ENCODE measurements around the gene CNNM1. TPM values are rescaled to one million over a fixed set of nuclear protein-coding genes. Genes with fewer than 3 reads are reported as not detected.
A peak's percentile ranks its signal among the peaks of the same experiment; 100 is the strongest.

Gene CNNM1
- polyA plus RNA-seq, 6 donors from 2014 or later, result not detected

- Mint-ChIP-seq H3K4me3 (no peak overlapping the region), H3K4me1 (peaks cover 3 to 6% (median 4%) of the 10 kb centered on the region in 3 donors), H3K9me3 (no peaks in the 10 kb centered on the region), H3K27ac (peak overlapping the region in 2 of 6 donors; percentile 27 to 28), H3K36me3 (no peaks in the 10 kb centered on the region), H3K27me3 (peaks cover 0 to 6% (median 4%) of the 10 kb centered on the region in 3 donors)
- no peak for ATAC-seq (ENCODE audit: low read depth in 2 of 2)
- DNase-seq, result no peak
These were observed 62.2 kb downstream of the CNNM1 start for GRCh38 chr10:99391346-99391745.

- Mint-ChIP-seq H3K27me3 (peaks cover 0 to 4% (median 0%) of the 10 kb centered on the region in 3 donors), H3K4me1 (peaks cover 3 to 6% (median 4%) of the 10 kb centered on the region in 3 donors), H3K27ac (peak overlapping the region in 2 of 6 donors; percentile 21 to 92), H3K4me3 (no peak overlapping the region), H3K9me3 (no peaks in the 10 kb centered on the region), H3K36me3 (peaks cover 0 to 8% of the 10 kb centered on the region in 2 donors)
- ATAC-seq (ENCODE audit: low read depth in 2 of 2) (no peak), DNase-seq (no peak)
These were observed 63.9 kb downstream of the CNNM1 start for GRCh38 chr10:99393036-99393435.

GRCh38 chr10:99393683-99394082, 64.5 kb downstream of the CNNM1 start:
- no peaks in the 10 kb centered on the region for H3K9me3 Mint-ChIP-seq
- no peak for ATAC-seq (ENCODE audit: low read depth in 2 of 2)

DNA sequence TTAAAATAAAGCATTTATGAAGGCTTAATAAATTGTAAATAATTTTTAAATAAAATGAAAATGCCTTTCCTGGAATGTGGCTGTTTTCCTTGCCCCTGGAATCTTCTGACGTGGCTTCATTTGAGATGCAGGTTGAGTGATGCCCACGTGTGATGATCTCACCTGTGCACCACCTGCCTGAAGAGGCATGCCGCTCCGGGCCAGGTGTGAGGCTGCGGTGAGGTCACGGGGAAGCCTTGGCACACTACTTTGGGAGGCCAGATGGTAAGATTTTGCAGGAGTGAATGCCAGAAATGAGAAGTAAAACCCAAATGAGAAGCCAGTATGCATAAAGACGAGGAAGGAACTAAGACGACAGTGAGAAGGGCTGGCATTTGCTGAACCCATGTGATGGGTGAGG, 65.1 kb downstream of the CNNM1 start:
- Mint-ChIP-seq H3K36me3 (peaks cover 0 to 14% of the 10 kb centered on the region in 2 donors), H3K9me3 (no peaks in the 10 kb centered on the region), H3K27me3 (peaks cover 0 to 4% (median 0%) of the 10 kb centered on the region in 3 donors), H3K4me3 (no peak overlapping the region), H3K27ac (peak overlapping the region in 1 of 6 donors; percentile 90), H3K4me1 (peaks cover 3 to 6% (median 4%) of the 10 kb centered on the region in 3 donors)
- DNase-seq (no peak), ATAC-seq (ENCODE audit: low read depth in 2 of 2) (no peak)

More at GRCh38 chr10:99393683-99394082, 64.5 kb downstream of the CNNM1 start:
- DNase-seq, result no peak
- H3K4me3 Mint-ChIP-seq, result no peak overlapping the region
- H3K4me1 Mint-ChIP-seq, result peaks cover 3 to 6% (median 4%) of the 10 kb centered on the region in 3 donors
- H3K36me3 Mint-ChIP-seq, result peaks cover 0 to 9% of the 10 kb centered on the region in 2 donors
- no peak overlapping the region for H3K27ac Mint-ChIP-seq
- peaks cover 0 to 4% (median 0%) of the 10 kb centered on the region in 3 donors for H3K27me3 Mint-ChIP-seq

DNA sequence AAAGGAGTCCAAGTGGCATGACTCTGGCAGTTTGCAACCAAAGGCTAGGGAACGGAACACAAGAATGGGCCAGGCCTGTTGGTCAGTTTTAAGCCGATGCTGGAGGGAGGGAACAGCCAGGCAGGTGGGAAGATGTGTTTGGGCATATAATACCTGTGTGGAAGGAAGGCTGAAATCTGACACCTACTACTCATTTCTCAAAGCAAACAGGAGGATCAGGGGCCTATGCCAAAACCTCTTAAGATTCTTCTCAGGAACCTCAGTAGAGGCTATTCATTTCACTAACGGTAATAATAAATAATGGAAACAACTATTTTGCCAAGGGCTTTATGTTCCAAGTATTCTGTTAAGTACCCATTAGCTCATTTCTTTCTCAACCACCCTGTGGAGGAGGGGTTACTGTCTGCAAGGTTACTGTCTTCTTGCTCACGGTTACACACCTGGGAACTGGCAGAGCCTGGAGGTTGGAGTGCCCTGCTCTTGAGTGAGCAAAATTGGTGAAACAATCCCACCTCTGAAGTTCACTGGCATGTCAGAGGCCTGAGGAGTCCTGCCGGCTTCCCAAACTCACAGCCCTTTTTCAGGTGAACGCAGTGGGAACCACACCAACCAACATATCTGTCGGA, 65.7 kb downstream of the CNNM1 start:
- H3K4me1 Mint-ChIP-seq, result peaks cover 3 to 6% (median 4%) of the 10 kb centered on the region in 3 donors

GRCh38 chr10:99395750-99396445, 66.7 kb downstream of the CNNM1 start:
- no peak for ATAC-seq (ENCODE audit: low read depth in 2 of 2)
- H3K4me1 Mint-ChIP-seq, result peaks cover 3 to 6% (median 4%) of the 10 kb centered on the region in 3 donors
- peak overlapping the region in 1 of 6 donors; percentile 24 for H3K27ac Mint-ChIP-seq
- DNase-seq, result no peak
- H3K27me3 Mint-ChIP-seq, result peaks cover 0 to 4% (median 0%) of the 10 kb centered on the region in 3 donors
- no peak overlapping the region for H3K4me3 Mint-ChIP-seq
- H3K9me3 Mint-ChIP-seq, result no peaks in the 10 kb centered on the region
- peaks cover 0 to 15% of the 10 kb centered on the region in 2 donors for H3K36me3 Mint-ChIP-seq

More for the DNA sequence above, 65.7 kb downstream of the CNNM1 start:
- Mint-ChIP-seq H3K4me3 (no peak overlapping the region), H3K36me3 (peaks cover 0 to 15% of the 10 kb centered on the region in 2 donors), H3K27me3 (peaks cover 0 to 4% (median 0%) of the 10 kb centered on the region in 3 donors), H3K9me3 (no peaks in the 10 kb centered on the region), H3K27ac (peak overlapping the region in 1 of 6 donors; percentile 8)
- DNase-seq (no peak), ATAC-seq (ENCODE audit: low read depth in 2 of 2) (no peak)

GRCh38 chr10:99396471-99396870, 67.3 kb downstream of the CNNM1 start:
- Mint-ChIP-seq H3K27ac (no peak overlapping the region), H3K36me3 (peaks cover 0 to 15% of the 10 kb centered on the region in 2 donors), H3K9me3 (no peaks in the 10 kb centered on the region), H3K4me1 (peaks cover 3 to 6% (median 4%) of the 10 kb centered on the region in 3 donors), H3K4me3 (no peak overlapping the region), H3K27me3 (peaks cover 0 to 4% (median 0%) of the 10 kb centered on the region in 3 donors)
- no peak for ATAC-seq (ENCODE audit: low read depth in 2 of 2)
- DNase-seq, result no peak

- H3K36me3 Mint-ChIP-seq, result peaks cover 9 to 15% of the 10 kb centered on the region in 2 donors
- no peak for ATAC-seq (ENCODE audit: low read depth in 2 of 2)
- peak overlapping the region in 1 of 6 donors; percentile 32 for H3K27ac Mint-ChIP-seq
- no peak for DNase-seq
- no peak overlapping the region for H3K4me3 Mint-ChIP-seq
- no peaks in the 10 kb centered on the region for H3K27me3 Mint-ChIP-seq
- H3K4me1 Mint-ChIP-seq, result peaks cover 10 to 14% (median 10%) of the 10 kb centered on the region in 3 donors
- H3K9me3 Mint-ChIP-seq, result no peaks in the 10 kb centered on the region
These were observed 70.5 kb downstream of the CNNM1 start for GRCh38 chr10:99399664-99400063.

DNA sequence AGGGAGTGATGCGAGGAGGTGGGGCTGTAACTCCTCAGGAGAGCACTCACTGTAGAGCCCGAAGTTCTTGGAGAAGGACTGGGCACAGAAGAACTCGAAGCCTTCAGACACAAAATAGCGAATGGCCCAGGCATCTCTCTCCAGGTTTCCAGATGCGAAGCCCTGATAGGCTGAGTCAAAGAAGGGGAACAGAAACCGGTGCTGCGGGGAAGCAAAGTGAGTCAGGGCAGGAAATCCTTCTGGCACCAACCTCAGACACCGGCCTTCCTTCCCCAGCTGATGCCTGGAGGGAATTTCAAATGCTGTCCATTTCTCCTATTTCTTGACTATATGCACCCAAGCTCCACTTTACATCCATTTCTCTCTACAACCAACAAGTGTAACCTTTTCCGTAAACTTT, 74.5 kb downstream of the CNNM1 start:
- no peak for ATAC-seq (ENCODE audit: low read depth in 2 of 2)
- no peak for DNase-seq
- H3K4me3 Mint-ChIP-seq, result no peak overlapping the region
- peak overlapping the region in 2 of 6 donors; percentile 19 to 79 for H3K27ac Mint-ChIP-seq
- H3K4me1 Mint-ChIP-seq, result peaks cover 13 to 17% (median 13%) of the 10 kb centered on the region in 3 donors
- H3K9me3 Mint-ChIP-seq, result peaks cover 0 to 2% (median 0%) of the 10 kb centered on the region in 7 donors
- H3K36me3 Mint-ChIP-seq, result peaks cover 23 to 26% of the 10 kb centered on the region in 2 donors
- no peaks in the 10 kb centered on the region for H3K27me3 Mint-ChIP-seq

DNA sequence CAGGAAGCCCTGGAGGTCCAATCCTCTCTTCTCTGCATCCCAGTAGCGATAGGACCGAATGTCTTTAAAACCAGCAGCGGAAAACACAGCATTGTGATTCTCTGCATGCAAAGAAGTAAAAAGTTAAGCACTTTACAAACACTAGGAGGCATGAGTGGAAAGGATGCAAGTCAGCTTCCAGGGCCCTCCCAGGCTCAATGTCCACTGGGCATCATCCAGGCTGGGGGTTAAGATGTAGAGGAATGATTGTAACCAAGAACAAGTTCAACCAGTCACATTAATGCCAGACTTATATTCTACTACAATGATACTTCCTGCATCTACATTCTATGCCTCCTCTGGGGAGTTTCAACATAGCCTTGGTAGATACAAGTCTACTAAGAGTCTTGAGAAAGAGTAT, 77.0 kb downstream of the CNNM1 start:
- ATAC-seq (ENCODE audit: low read depth in 2 of 2), result no peak
- peaks cover 23% of the 10 kb centered on the region in 2 donors for H3K36me3 Mint-ChIP-seq
- no peaks in the 10 kb centered on the region for H3K27me3 Mint-ChIP-seq

DNA sequence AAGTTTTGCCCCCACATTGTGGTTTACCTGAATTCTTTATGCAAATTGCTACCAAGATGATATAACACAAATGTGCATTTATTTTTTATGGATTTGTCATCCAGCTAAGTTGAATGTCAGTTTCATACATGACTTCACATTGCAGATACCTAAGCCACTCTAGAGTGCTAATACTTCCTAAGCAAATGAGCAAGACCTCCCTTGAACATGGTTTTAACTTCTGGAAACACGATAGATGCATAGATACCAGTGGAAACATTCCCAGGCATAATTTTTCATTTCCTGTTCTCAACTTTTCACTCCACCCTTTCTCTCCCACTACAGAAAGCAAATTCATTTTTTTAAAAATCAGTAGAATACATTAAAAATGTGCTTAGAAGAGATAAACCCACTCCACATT, 81.0 kb downstream of the CNNM1 start:
- Mint-ChIP-seq H3K36me3 (peaks cover 9 to 20% of the 10 kb centered on the region in 2 donors), H3K27me3 (no peaks in the 10 kb centered on the region), H3K4me1 (no peaks in the 10 kb centered on the region), H3K27ac (no peak overlapping the region), H3K4me3 (no peak overlapping the region), H3K9me3 (peaks cover 0 to 2% (median 0%) of the 10 kb centered on the region in 7 donors)
- ATAC-seq (ENCODE audit: low read depth in 2 of 2) (no peak), DNase-seq (no peak)

More for the DNA sequence above, 77.0 kb downstream of the CNNM1 start:
- Mint-ChIP-seq H3K9me3 (peaks cover 0 to 2% (median 0%) of the 10 kb centered on the region in 7 donors), H3K4me3 (no peak overlapping the region), H3K4me1 (peaks cover 13 to 17% (median 13%) of the 10 kb centered on the region in 3 donors), H3K27ac (no peak overlapping the region)
- DNase-seq, result no peak

DNA sequence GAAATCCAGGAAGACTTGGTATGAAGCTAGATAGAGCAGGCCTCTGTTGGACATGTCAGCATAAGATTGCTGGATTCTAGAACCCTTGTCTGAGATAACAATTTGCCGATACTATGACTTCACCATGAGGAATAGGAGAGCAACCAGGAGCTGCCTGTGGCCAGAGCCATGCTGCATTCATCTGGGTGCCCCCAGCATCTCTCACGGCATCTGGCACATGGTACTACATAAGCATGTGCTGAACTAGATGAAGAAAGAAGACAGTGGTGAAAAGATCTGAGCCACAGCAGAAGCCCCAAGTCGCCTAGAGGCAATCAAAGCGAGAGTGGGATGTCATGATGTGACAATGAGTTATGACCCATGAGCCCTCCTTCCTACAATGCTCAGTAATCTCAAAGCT, 81.7 kb downstream of the CNNM1 start:
- H3K27me3 Mint-ChIP-seq, result no peaks in the 10 kb centered on the region
- no peaks in the 10 kb centered on the region for H3K9me3 Mint-ChIP-seq
- ATAC-seq (ENCODE audit: low read depth in 2 of 2) (no peak), DNase-seq (no peak)
- H3K36me3 Mint-ChIP-seq, result peaks cover 2 to 13% of the 10 kb centered on the region in 2 donors
- peaks cover 0 to under 1% (median 0%) of the 10 kb centered on the region in 3 donors for H3K4me1 Mint-ChIP-seq
- H3K4me3 Mint-ChIP-seq, result no peak overlapping the region
- no peak overlapping the region for H3K27ac Mint-ChIP-seq

DNA sequence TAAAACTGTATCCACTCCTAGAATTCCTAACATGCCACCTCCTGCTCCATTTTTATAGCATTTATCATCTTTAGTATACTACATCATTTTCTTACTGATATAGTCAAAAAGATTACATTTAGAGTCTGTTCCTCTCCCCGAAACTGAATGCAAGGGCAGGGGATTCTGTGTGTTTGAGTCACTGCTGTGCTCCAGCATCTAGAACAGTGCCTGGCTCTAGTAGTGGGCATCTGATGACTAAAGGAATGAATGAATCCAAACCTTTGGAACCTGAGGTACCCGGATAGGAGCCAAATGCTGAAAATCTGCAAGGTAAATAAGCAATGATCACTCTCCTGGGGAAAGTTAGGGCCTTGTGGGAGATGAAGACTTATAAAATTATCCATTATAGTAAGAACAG, 82.4 kb downstream of the CNNM1 start:
- H3K36me3 Mint-ChIP-seq, result peaks cover 0 to 12% of the 10 kb centered on the region in 2 donors
- no peak for ATAC-seq (ENCODE audit: low read depth in 2 of 2)
- H3K9me3 Mint-ChIP-seq, result peaks cover 0 to 4% (median 0%) of the 10 kb centered on the region in 7 donors
- no peak overlapping the region for H3K4me3 Mint-ChIP-seq
- DNase-seq, result no peak
- no peaks in the 10 kb centered on the region for H3K27me3 Mint-ChIP-seq
- H3K4me1 Mint-ChIP-seq, result peaks cover 0 to 5% (median 2%) of the 10 kb centered on the region in 3 donors
- peak overlapping the region in 1 of 6 donors; percentile 10 for H3K27ac Mint-ChIP-seq
